GM12872 (cell line): ENCODE data around the gene CCDC73.
A peak's percentile ranks its signal among the peaks of the same experiment; 100 is the strongest.

Experiments
- CTCF ChIP-seq: IDR thresholded peaks from 3 replicates; pipeline ENCODE4 v1.5.1; 2011; ENCODE audit warnings: low read depth, mild to moderate bottlenecking, low read length, moderate library complexity; ENCODE audit not compliant: insufficient read depth

Gene CCDC73

GRCh38 chr11:32597921-32598320 is 196.5 kb downstream of the CCDC73 start:
- TF ChIP-seq CTCF: no peak

- no peak for TF ChIP-seq CTCF
Measured at GRCh38 chr11:32594272-32594671, 200.2 kb downstream of the CCDC73 start.

- TF ChIP-seq CTCF: peak; percentile 25; the same call in 1 of the 3 replicates
Measured at GRCh38 chr11:32586576-32587190, 207.8 kb downstream of the CCDC73 start.

- no peak for TF ChIP-seq CTCF
Measured at GRCh38 chr11:32584921-32585320, 209.5 kb downstream of the CCDC73 start.

GRCh38 chr11:32583459-32584271 is 210.8 kb downstream of the CCDC73 start, which contains the start of gene EIF3M:
TSS of gene EIF3M (plus strand) at chr11:32583831. CDS start at chr11:32583888, 57 bp downstream.
- no peak for TF ChIP-seq CTCF

GRCh38 chr11:32581556-32581955 is 212.9 kb downstream of the CCDC73 start:
- no peak for TF ChIP-seq CTCF

- TF ChIP-seq CTCF: no peak
Measured at GRCh38 chr11:32580967-32581366, 213.5 kb downstream of the CCDC73 start.
